Measurements from ENCODE around the gene GJA5.

The GJA5 gene

DNA sequence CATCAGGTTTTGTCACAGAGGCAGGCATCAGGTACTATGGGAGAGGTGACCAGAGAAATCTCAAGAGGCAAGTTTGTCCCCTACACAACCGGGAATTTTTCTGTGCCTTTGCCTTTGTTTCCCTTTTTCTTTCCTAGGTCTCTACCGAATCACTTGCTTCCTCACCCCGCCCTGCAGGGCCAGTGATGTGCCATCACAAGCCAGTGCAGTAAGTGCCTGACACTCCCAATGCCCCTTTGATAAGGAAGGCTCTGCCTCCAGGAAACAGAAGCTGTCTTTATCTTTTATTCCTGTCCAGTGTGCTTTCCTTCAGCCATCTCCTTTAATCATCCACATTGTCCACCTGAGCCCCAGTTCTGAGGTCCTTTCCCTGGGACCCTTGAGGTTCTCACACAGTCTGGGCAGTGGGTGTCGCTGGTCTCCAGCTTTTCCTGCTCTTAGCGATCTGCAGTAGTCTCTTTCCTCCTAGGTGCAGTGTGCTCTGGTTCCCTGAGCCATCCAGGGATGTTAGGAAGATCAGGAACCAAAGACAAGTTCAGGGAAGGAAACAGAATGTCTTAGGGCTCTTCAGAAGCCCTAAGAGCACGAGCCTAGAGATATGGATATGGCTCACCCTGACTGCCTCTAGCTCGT is 36.6 kb downstream of the GJA5 start:
- no peak for DNase-seq

DNA sequence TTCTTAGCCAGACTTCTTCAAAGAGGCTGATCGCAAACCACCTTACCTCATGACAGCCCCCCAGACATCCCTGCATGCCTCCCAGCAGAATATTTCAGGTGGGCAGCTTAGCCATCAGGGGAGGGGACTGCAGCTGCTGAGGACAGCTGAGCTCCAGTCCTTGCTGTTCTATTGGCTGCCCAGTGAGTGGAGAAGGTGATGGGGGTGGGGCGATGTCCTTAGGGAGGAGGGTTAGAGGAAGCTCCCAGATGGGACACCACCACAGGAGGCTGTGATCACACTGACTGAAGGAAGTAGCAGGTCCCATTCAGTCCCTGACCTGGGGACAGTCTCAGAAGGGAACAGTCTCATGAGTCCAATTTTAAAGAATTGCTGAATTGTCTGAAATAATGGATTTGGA is 38.3 kb downstream of the GJA5 start:
- DNase-seq: no peak

DNA sequence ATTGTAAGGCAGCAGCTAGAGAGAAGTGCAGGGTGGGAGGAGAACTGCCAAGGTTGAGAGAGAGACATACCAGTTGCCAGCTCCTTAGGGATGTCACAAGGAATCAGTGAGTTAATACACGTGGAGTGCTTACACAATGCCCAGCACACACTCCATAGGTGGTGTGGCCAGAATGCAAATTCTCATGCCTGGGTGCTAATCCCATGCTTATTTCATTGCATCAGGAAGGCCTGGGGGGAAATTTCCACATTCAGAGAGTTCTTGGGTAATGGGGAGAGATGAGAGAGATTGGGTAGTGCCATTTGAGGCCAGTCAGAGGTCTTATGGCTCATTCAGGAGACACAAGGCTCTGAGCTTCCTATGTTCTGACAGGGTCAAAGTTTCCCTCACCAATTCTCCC is 38.7 kb downstream of the GJA5 start:
- no peak for DNase-seq

DNA sequence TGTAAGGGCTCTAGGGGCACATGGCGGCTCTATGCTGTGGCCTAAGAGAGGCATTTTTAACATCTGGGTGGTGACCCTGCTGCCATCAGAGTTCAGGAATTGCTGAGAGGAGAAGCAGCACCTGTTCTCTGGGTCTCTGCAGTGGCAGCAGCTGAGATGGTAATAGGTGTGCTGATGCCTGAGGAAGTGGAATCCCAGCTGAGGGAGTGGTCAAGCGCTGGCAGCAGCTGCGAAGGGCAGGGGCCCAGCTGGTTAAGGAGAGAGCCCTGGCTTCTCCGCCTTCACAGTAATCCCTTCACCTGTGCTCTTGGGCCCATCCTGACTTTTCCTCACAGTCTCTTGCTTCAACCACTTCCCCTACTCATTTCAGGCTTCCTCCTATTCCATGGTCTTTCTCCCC is 39.8 kb downstream of the GJA5 start:
- DNase-seq: peak; percentile 23

DNA sequence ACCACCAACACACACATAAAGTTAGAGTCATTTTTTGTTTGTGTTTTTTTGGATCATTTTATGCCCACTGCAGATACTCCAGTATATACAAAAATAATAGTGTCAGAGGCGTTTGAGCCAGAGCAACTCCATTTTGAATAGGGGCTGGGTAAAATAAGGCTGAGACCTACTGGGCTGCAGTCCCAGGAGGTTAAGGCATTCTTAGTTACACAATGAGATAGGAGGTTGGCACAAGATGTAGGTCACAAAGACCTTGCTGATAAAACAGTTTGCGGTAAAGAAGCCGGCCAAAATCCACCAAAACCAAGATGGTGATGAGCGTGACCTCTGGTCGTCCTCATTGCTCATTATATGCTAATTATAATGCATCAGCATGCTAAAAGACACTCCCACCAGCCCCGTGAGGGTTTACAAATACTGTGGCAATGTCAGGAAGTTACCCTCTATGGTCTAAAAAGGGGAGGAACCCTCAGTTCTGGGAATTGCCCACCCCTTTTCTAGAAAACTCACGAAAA is 40.6 kb downstream of the GJA5 start:
- no peak for DNase-seq

DNA sequence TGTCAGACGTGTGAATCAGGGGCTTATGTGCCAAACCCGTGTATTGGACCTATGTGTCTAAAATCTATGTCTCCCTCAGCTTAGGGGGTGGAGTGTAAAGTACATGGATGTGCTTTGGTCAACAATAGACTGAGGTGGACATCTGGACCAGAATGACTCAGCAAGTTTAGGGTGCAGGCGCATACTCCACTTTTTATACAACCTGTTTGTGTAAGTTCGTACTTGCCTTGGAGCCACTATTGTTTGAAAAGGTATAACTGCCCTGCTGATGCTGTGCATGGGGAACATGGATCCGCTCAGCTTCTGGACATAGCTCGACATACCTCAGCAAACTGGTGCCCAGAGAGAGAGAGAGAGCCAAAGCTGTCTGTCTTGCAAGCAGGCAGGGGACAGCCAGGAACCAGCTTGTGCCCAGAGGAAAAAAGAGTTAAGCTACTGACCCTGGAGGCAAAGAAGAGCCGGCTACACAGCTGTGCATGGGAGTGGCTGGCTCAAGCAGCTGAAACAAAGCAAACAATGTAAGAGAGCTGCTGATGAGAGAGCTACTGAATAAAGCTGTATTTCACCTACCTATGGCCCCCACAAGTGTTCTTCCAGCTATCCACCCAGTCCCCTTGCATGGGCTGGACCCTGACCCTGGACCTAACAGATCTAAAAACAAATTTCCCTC is 41.2 kb downstream of the GJA5 start:
- DNase-seq: no peak

DNA sequence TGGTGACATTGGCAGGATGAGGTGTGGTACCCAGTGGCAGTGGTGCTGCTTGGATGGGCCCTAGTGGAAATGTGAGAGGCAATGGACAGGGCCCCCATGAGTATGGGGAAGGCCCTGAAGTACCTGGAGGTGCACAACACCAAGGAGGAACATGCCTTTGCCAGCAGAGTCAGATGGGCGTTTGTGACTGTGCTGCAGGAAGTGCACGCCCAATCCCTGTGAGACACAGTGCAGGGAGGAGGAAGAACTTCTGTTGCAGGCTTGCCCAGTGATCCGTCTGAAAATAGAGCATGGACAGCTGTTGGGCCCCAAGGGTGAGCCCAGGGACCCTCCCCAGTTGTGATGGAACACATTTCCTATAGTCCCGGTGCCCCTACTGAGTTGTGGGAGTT is 42.7 kb downstream of the GJA5 start:
- DNase-seq: no peak

DNA sequence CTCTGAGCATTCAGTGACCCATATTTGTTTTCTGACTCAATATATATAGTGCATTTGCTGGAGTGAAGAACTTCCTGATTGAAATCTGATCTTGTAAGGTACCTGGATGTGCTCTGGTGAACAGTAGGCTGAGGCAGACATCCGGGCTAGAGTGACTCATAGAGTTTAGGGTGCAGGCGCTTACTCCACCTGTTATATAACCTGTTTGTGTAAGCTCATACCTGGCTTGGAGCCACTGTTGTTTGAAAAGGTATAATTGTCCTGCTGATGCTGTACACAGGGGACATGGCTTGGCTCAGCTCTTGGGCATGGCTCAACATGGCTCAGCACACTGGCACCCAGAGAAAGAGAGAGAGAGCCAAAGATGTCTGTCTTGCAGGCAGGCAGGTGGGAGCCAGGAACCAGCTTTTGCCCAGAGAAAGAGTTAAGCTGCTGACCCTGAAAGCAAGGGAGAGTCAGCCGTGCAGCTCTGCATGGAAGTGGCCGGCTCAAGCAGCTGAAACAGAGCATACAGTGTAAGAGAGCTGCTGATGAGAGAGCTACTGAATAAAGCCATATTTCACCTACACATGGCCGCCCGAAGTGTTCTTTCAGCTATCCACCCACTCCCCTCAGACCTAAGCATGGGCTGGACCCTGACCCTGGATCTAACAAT is 43.2 kb downstream of the GJA5 start:
- no peak for DNase-seq

DNA sequence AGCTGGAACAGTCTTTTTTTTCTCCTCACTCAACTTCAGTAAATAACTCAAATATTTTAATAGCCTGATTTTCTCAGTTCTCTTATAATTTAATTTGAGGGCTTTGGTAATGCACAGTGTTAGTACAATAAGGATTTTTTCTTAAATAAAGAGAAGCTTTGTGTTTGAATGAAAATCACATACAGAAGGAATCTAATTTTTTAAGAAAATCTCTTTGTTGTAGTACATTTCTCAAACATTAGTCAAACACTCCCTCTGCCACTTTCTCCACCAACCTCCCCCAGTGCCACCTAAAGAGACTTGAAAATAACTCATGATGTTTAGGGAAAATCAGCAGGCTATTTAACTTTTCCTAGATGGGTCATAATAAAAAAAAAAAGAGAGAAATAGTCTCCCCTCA is 47.8 kb downstream of the GJA5 start:
- DNase-seq: no peak
